Measurements from ENCODE around the gene MECP2. TPM values are rescaled to one million over a fixed set of nuclear protein-coding genes. Genes with fewer than 3 reads are reported as not detected.
"Not testable (repeated sequence)": the region's sequence is repeated elsewhere in the genome, so short reads cannot be mapped to it uniquely, and the experiment has no call there.

The MECP2 gene
- total RNA-seq, 2 donors from 2014 or later = 70.4 to 73.5 TPM

- H3K27me3 Mint-ChIP-seq (ENCODE audit: low read depth) = peaks cover 11% of the 10 kb centered on the region
- H3K27ac Mint-ChIP-seq = no peak overlapping the region
- H3K9me3 Mint-ChIP-seq = no peaks in the 10 kb centered on the region
- H3K4me1 Mint-ChIP-seq (ENCODE audit: low read depth) = peaks cover 13% of the 10 kb centered on the region
- no peak overlapping the region for H3K4me3 Mint-ChIP-seq
- peaks cover 0 to 1% of the 10 kb centered on the region in 2 donors for H3K36me3 Mint-ChIP-seq (ENCODE audit: insufficient read depth in 2 of 2)
- DNase-seq = no peak
- no peak for ATAC-seq (replicated peaks in 1 of 2)
These were observed 98.0 kb downstream of the MECP2 start for GRCh38 chrX:153999359-154000037.

GRCh38 chrX:153995504-153995903 lies 102.0 kb downstream of the MECP2 start:
- H3K27ac Mint-ChIP-seq = no peak overlapping the region
- no peaks in the 10 kb centered on the region for H3K4me1 Mint-ChIP-seq (ENCODE audit: low read depth)
- DNase-seq = no peak
- peaks cover 4% of the 10 kb centered on the region in 2 donors for H3K36me3 Mint-ChIP-seq (ENCODE audit: insufficient read depth in 2 of 2)
- H3K9me3 Mint-ChIP-seq = no peaks in the 10 kb centered on the region
- H3K27me3 Mint-ChIP-seq (ENCODE audit: low read depth) = no peaks in the 10 kb centered on the region
- no peak overlapping the region for H3K4me3 Mint-ChIP-seq
- ATAC-seq (replicated peaks in 1 of 2) = no peak

GRCh38 chrX:153994398-153994797 lies 103.1 kb downstream of the MECP2 start:
- H3K4me3 Mint-ChIP-seq; DNase-seq; H3K27ac Mint-ChIP-seq; H3K4me1 Mint-ChIP-seq (ENCODE audit: low read depth); ATAC-seq (replicated peaks in 1 of 2); H3K36me3 Mint-ChIP-seq (ENCODE audit: insufficient read depth in 2 of 2); H3K9me3 Mint-ChIP-seq; H3K27me3 Mint-ChIP-seq (ENCODE audit: low read depth): not testable (repeated sequence)

- Mint-ChIP-seq H3K4me1 (ENCODE audit: low read depth) (peaks cover 11% of the 10 kb centered on the region), H3K4me3 (no peak overlapping the region), H3K9me3 (no peaks in the 10 kb centered on the region), H3K27me3 (ENCODE audit: low read depth) (no peaks in the 10 kb centered on the region), H3K36me3 (ENCODE audit: insufficient read depth in 2 of 2) (peaks cover 4% of the 10 kb centered on the region in 2 donors), H3K27ac (no peak overlapping the region)
- ATAC-seq (replicated peaks in 1 of 2) (no peak), DNase-seq (no peak)
These were observed 103.5 kb downstream of the MECP2 start for GRCh38 chrX:153993978-153994377.

- H3K9me3 Mint-ChIP-seq = no peaks in the 10 kb centered on the region
These were observed 104.4 kb downstream of the MECP2 start for GRCh38 chrX:153993079-153993478.

GRCh38 chrX:153992180-153992579 lies 105.3 kb downstream of the MECP2 start:
- Mint-ChIP-seq H3K4me3 (no peak overlapping the region), H3K4me1 (ENCODE audit: low read depth) (peaks cover 11% of the 10 kb centered on the region), H3K36me3 (ENCODE audit: insufficient read depth in 2 of 2) (peaks cover 4% of the 10 kb centered on the region in 2 donors), H3K9me3 (no peaks in the 10 kb centered on the region), H3K27ac (no peak overlapping the region), H3K27me3 (ENCODE audit: low read depth) (no peaks in the 10 kb centered on the region)
- no peak for DNase-seq
- no peak for ATAC-seq (replicated peaks in 1 of 2)

More at GRCh38 chrX:153993079-153993478, 104.4 kb downstream of the MECP2 start:
- Mint-ChIP-seq H3K27me3 (ENCODE audit: low read depth) (no peaks in the 10 kb centered on the region), H3K4me1 (ENCODE audit: low read depth) (peaks cover 11% of the 10 kb centered on the region), H3K36me3 (ENCODE audit: insufficient read depth in 2 of 2) (peaks cover 4% of the 10 kb centered on the region in 2 donors), H3K4me3 (no peak overlapping the region), H3K27ac (no peak overlapping the region)
- DNase-seq (no peak), ATAC-seq (replicated peaks in 1 of 2) (no peak)

- ATAC-seq (replicated peaks in 1 of 2) = no peak
- peak overlapping the region in 1 of 2 donors; percentile 74 for H3K4me3 Mint-ChIP-seq
- peaks cover 11% of the 10 kb centered on the region for H3K4me1 Mint-ChIP-seq (ENCODE audit: low read depth)
- H3K9me3 Mint-ChIP-seq = no peaks in the 10 kb centered on the region
- no peak for DNase-seq
- no peaks in the 10 kb centered on the region for H3K27me3 Mint-ChIP-seq (ENCODE audit: low read depth)
- peaks cover 4% of the 10 kb centered on the region in 2 donors for H3K36me3 Mint-ChIP-seq (ENCODE audit: insufficient read depth in 2 of 2)
- H3K27ac Mint-ChIP-seq = peak overlapping the region; percentile 91
These were observed 106.4 kb downstream of the MECP2 start for GRCh38 chrX:153991013-153991580.

- Mint-ChIP-seq H3K4me1 (ENCODE audit: low read depth) (peaks cover 13% of the 10 kb centered on the region), H3K36me3 (ENCODE audit: insufficient read depth in 2 of 2) (peaks cover 4% of the 10 kb centered on the region in 2 donors), H3K27me3 (ENCODE audit: low read depth) (no peaks in the 10 kb centered on the region), H3K9me3 (no peaks in the 10 kb centered on the region), H3K27ac (peak overlapping the region; percentile 68), H3K4me3 (peak overlapping the region; percentile 70 to 71)
- DNase-seq (no peak), ATAC-seq (replicated peaks in 1 of 2) (no peak)
These were observed 107.4 kb downstream of the MECP2 start for GRCh38 chrX:153989973-153990655.

GRCh38 chrX:153988493-153988892 lies 109.0 kb downstream of the MECP2 start:
- ATAC-seq (replicated peaks in 1 of 2) (no peak), DNase-seq (no peak)
- Mint-ChIP-seq H3K9me3 (no peaks in the 10 kb centered on the region), H3K27ac (no peak overlapping the region), H3K4me3 (no peak overlapping the region), H3K36me3 (ENCODE audit: insufficient read depth in 2 of 2) (peaks cover 4% of the 10 kb centered on the region in 2 donors), H3K4me1 (ENCODE audit: low read depth) (peaks cover 26% of the 10 kb centered on the region), H3K27me3 (ENCODE audit: low read depth) (no peaks in the 10 kb centered on the region)

- Mint-ChIP-seq H3K4me1 (ENCODE audit: low read depth) (peaks cover 46% of the 10 kb centered on the region), H3K4me3 (peak overlapping the region; percentile 84 to 91), H3K27ac (peak overlapping the region; percentile 96), H3K36me3 (ENCODE audit: insufficient read depth in 2 of 2) (no peaks in the 10 kb centered on the region), H3K27me3 (ENCODE audit: low read depth) (no peaks in the 10 kb centered on the region), H3K9me3 (no peaks in the 10 kb centered on the region)
- DNase-seq (peak; percentile 53), ATAC-seq (replicated peaks in 1 of 2) (peak; percentile 53 to 55)
These were observed 113.0 kb downstream of the MECP2 start for GRCh38 chrX:153984351-153985178.

GRCh38 chrX:153983321-153983801 lies 114.2 kb downstream of the MECP2 start:
- Mint-ChIP-seq H3K36me3 (ENCODE audit: insufficient read depth in 2 of 2) (no peaks in the 10 kb centered on the region), H3K27ac (peak overlapping the region; percentile 86), H3K4me1 (ENCODE audit: low read depth) (peaks cover 43% of the 10 kb centered on the region), H3K27me3 (ENCODE audit: low read depth) (no peaks in the 10 kb centered on the region), H3K4me3 (peak overlapping the region; percentile 60 to 87), H3K9me3 (no peaks in the 10 kb centered on the region)
- DNase-seq = no peak
- peak in 1 of 2 donors; percentile 7 for ATAC-seq (replicated peaks in 1 of 2)

GRCh38 chrX:153981771-153982533 lies 115.6 kb downstream of the MECP2 start:
- peak; percentile 52 to 68 for DNase-seq
- Mint-ChIP-seq H3K27ac (peak overlapping the region; percentile 97), H3K36me3 (ENCODE audit: insufficient read depth in 2 of 2) (no peaks in the 10 kb centered on the region), H3K27me3 (ENCODE audit: low read depth) (no peaks in the 10 kb centered on the region), H3K9me3 (no peaks in the 10 kb centered on the region), H3K4me3 (peak overlapping the region; percentile 60 to 87), H3K4me1 (ENCODE audit: low read depth) (peaks cover 43% of the 10 kb centered on the region)
- peak; percentile 48 to 52 for ATAC-seq (replicated peaks in 1 of 2)
